H9 (cell line): ENCODE measurements around the gene WFIKKN1. TPM values are rescaled to one million over a fixed set of nuclear protein-coding genes. Genes with fewer than 3 reads are reported as not detected.

Experiments
- DNase-seq: peaks from one replicate; pipeline ENCODE4 v3.0.0-alpha.2; 2017
- H2AFZ ChIP-seq: one replicate; pipeline ENCODE4 v1.6.1; 2013; ENCODE audit warnings: mild to moderate bottlenecking, low read length, control low read depth, moderate library complexity
- H2AK5ac ChIP-seq: 2 replicates; pipeline ENCODE4 v1.6.1; 2013; ENCODE audit warnings: low read length, control low read depth, mixed read lengths; ENCODE audit not compliant: insufficient read length
- H2BK120ac ChIP-seq: one replicate; pipeline ENCODE4 v1.6.1; 2013; ENCODE audit warnings: low read depth, mild to moderate bottlenecking, low read length, control low read depth, inconsistent platforms; ENCODE audit not compliant: poor library complexity, severe bottlenecking
- H2BK12ac ChIP-seq: 2 replicates; pipeline ENCODE4 v1.6.1; 2013; ENCODE audit warnings: low read length, control low read depth, mixed read lengths, low read depth; ENCODE audit not compliant: insufficient read length
- H2BK15ac ChIP-seq: 2 replicates; pipeline ENCODE4 v1.6.1; 2013; ENCODE audit warnings: low read depth, low read length, control low read depth
- H2BK20ac ChIP-seq: one replicate; pipeline ENCODE4 v1.6.1; 2013; ENCODE audit warnings: low read depth, mild to moderate bottlenecking, low read length, control low read depth, inconsistent platforms; ENCODE audit not compliant: poor library complexity, severe bottlenecking
- H2BK5ac ChIP-seq: 2 replicates; pipeline ENCODE4 v1.6.1; 2013; ENCODE audit warnings: low read length, control low read depth, mixed read lengths; ENCODE audit not compliant: insufficient read length
- H3K14ac ChIP-seq: 2 replicates; pipeline ENCODE4 v1.6.1; 2013; ENCODE audit warnings: low read length, control low read depth; ENCODE audit not compliant: insufficient read depth
- H3K18ac ChIP-seq: 2 replicates; pipeline ENCODE4 v1.6.1; 2013; ENCODE audit warnings: low read depth, mild to moderate bottlenecking, mixed read lengths, low read length, control low read depth; ENCODE audit not compliant: insufficient read length
- H3K23ac ChIP-seq: 2 replicates; pipeline ENCODE4 v1.6.1; 2013; ENCODE audit warnings: low read length, control low read depth, mixed read lengths, low read depth; ENCODE audit not compliant: insufficient read length
- H3K23me2 ChIP-seq: 2 replicates; pipeline ENCODE4 v1.6.1; 2013; ENCODE audit warnings: low read depth, mild to moderate bottlenecking, mixed read lengths, low read length, control low read depth; ENCODE audit not compliant: insufficient read length, poor library complexity, severe bottlenecking
- H3K27ac ChIP-seq: 2 replicates; pipeline ENCODE4 v1.5.1; 2013; ENCODE audit warnings: low read length, control low read depth, mixed read lengths, low read depth; ENCODE audit not compliant: insufficient read length
- H3K27me3 ChIP-seq: 2 replicates; pipeline ENCODE4 v1.6.1; 2013; ENCODE audit warnings: low read length, control low read depth, inconsistent platforms; ENCODE audit not compliant: insufficient read depth
- H3K4ac ChIP-seq: 2 replicates; pipeline ENCODE4 v1.6.1; 2013; ENCODE audit warnings: low read depth, mild to moderate bottlenecking, control low read depth, inconsistent platforms, low read length, moderate library complexity
- H3K4me1 ChIP-seq: 2 replicates; pipeline ENCODE4 v1.6.1; 2013; ENCODE audit warnings: low read length, control low read depth, inconsistent platforms; ENCODE audit not compliant: insufficient read depth
- H3K4me2 ChIP-seq: 2 replicates; pipeline ENCODE4 v1.6.1; 2013; ENCODE audit warnings: low read length, control low read depth, mixed read lengths; ENCODE audit not compliant: insufficient read length, insufficient read depth
- H3K56ac ChIP-seq: 2 replicates; pipeline ENCODE4 v1.6.1; 2013; ENCODE audit warnings: low read depth, mild to moderate bottlenecking, mixed read lengths, low read length, control low read depth; ENCODE audit not compliant: insufficient read length
- H3K79me1 ChIP-seq: 2 replicates; pipeline ENCODE4 v1.6.1; 2013; ENCODE audit warnings: low read depth, mild to moderate bottlenecking, moderate library complexity, low read length, control low read depth, inconsistent platforms; ENCODE audit not compliant: insufficient read depth, poor library complexity, severe bottlenecking
- H3K79me2 ChIP-seq: 2 replicates; pipeline ENCODE4 v1.6.1; 2013; ENCODE audit warnings: low read length, control low read depth, inconsistent platforms; ENCODE audit not compliant: insufficient read depth
- H3K9ac ChIP-seq: 2 replicates; pipeline ENCODE4 v1.6.1; 2013; ENCODE audit warnings: low read length, control low read depth, mixed read lengths; ENCODE audit not compliant: insufficient read length; ENCODE audit errors: extremely low read depth
- H3K9me3 ChIP-seq: one replicate; pipeline ENCODE4 v1.6.1; 2013; ENCODE audit warnings: low read depth, low read length, inconsistent platforms; ENCODE audit not compliant: control insufficient read depth
- H3T11ph ChIP-seq: one replicate; pipeline ENCODE4 v1.6.1; 2013; ENCODE audit warnings: mild to moderate bottlenecking, low read length, control low read depth, inconsistent platforms
- H4K20me1 ChIP-seq: one replicate; pipeline ENCODE4 v1.6.1; 2013; ENCODE audit not compliant: control insufficient read depth, insufficient read length, insufficient read depth
- H4K5ac ChIP-seq: 2 replicates; pipeline ENCODE4 v1.6.1; 2013; ENCODE audit warnings: low read depth, mild to moderate bottlenecking, mixed read lengths, low read length, control low read depth; ENCODE audit not compliant: insufficient read length
- H4K8ac ChIP-seq: replicated peaks from 2 replicates; pipeline ENCODE4 v1.6.1; 2013; ENCODE audit warnings: low read length, control low read depth, mixed read lengths, low read depth; ENCODE audit not compliant: insufficient read length
- H4K91ac ChIP-seq: 2 replicates; pipeline ENCODE4 v1.6.1; 2013; ENCODE audit warnings: low read depth, mild to moderate bottlenecking, moderate library complexity, mixed read lengths, low read length, control low read depth; ENCODE audit not compliant: insufficient read length
- H3K27ac Mint-ChIP-seq, 3 experiments: 2 replicates in 2 of 3; 3 replicates in 1 of 3; pipeline ENCODE4 v1.8.0; 2020 to 2021; ENCODE audit warnings: mixed read lengths in 3 of 3, mild to moderate bottlenecking in 1 of 3, moderate library complexity in 1 of 3
- H3K27me3 Mint-ChIP-seq: 2 replicates; pipeline ENCODE4 v1.8.0; 2021; ENCODE audit warnings: low read depth, mild to moderate bottlenecking, moderate library complexity, mixed read lengths
- H3K36me3 Mint-ChIP-seq, 3 experiments: 2 replicates in 2 of 3; 3 replicates in 1 of 3; pipeline ENCODE4 v1.8.0; 2020 to 2021; ENCODE audit warnings: low read depth in 3 of 3, mixed read lengths in 3 of 3; ENCODE audit not compliant: insufficient read depth in 1 of 3
- H3K4me1 Mint-ChIP-seq, 2 experiments: 2 replicates each; pipeline ENCODE4 v1.8.0; 2020; ENCODE audit warnings: mixed read lengths in 2 of 2
- H3K4me3 Mint-ChIP-seq, 2 experiments: 2 replicates in 1 of 2; 3 replicates in 1 of 2; pipeline ENCODE4 v1.8.0; 2020 to 2021; ENCODE audit warnings: mild to moderate bottlenecking in 2 of 2, mixed read lengths in 2 of 2, moderate library complexity in 1 of 2
- H3K9me3 Mint-ChIP-seq, 2 experiments: 2 replicates in 1 of 2; 3 replicates in 1 of 2; pipeline ENCODE4 v1.8.0; 2020; ENCODE audit warnings: mild to moderate bottlenecking in 2 of 2, mixed read lengths in 2 of 2, moderate library complexity in 1 of 2
- WGBS: extraction: QIAGEN DNeasy Blood & Tissue Kit; methylation state at CpG from one replicate; pipeline ENCODE4 v1.1.7; 2013; ENCODE audit warnings: missing lambda C conversion rate, low lambda C conversion rate, mixed read lengths; ENCODE audit not compliant: insufficient read length; ENCODE audit errors: extremely low coverage; 5-methylcytosine and 5-hydroxymethylcytosine counted together
- total RNA-seq: library from RNA; stranded (reverse); gene quantifications from 2 replicates; pipeline ENCODE4 v1.2.1, GENCODE V29; 2021
- TF ChIP-seq, protein P1 (sequence below): fragments of 200-600 bp; sonication (generic); conservative IDR thresholded peaks from 3 replicates; pipeline ENCODE4 v1.8.0; 2021; ENCODE audit warnings: antibody characterized with exemption, mild to moderate bottlenecking

Gene WFIKKN1
- total RNA-seq, 1 experiment from 2014 or later, result 8.3 TPM

DNA sequence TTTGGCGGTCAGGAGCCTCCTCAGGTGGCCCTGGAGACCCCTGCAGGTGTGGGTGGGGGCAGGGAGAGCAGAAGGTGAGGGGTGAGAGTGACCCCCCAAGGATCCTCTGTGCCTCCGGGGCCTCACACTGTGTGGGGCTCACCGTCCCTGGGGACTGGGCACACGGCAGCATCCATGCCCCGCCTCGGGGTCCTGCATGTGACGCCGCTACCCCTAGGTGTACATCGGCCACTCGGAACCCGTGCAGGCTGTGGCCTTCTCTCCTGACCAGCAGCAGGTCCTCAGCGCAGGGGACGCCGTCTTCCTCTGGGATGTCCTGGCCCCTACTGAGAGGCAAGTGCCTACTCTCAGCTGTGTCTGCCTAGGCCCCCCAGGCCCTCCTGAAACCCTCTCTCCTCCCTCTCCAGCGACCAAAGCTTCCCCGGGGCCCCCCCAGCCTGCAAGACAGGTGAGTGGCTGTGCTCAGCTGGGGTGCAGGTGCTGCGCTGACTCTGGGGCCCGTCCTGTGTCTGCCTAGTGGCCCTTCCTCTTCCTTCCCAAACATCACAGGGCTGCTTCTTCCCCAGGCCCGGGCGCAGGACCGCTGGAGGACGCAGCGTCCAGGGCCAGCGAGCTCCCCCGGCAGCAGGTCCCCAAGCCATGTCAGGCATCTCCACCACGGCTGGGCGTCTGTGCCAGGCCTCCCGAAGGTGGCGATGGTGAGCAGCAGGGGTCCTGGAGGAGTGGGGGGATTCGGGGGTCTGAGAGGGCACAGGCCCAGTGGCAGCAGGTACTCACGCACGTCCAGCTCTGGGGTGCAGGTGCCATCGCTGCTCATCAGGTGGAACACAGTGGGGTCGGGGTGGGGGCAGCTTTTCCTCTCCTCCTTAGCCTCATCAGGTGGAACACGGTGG, 28.1 kb downstream of the WFIKKN1 start:
- H3K56ac ChIP-seq, result no peak overlapping the region
- no peak overlapping the region for H3K18ac ChIP-seq
- H2BK20ac ChIP-seq, result no peak overlapping the region
- Mint-ChIP-seq H3K27ac (no peak overlapping the region), H3K27me3 (no peaks in the 10 kb centered on the region), H3K4me3 (no peak overlapping the region), H3K9me3 (no peaks in the 10 kb centered on the region), H3K4me1 (peaks cover 0 to 5% of the 10 kb centered on the region in 2 experiments; a peak in 2 of 4 replicates), H3K36me3 (peaks cover 2 to 13% (median 8%) of the 10 kb centered on the region in 3 experiments; a peak in 5 of 7 replicates)
- no peak overlapping the region for H3K4me2 ChIP-seq
- no peak overlapping the region for H2AK5ac ChIP-seq
- H3K4me1 ChIP-seq, result no peaks in the 10 kb centered on the region; the same call in 1 of the 2 replicates
- H3K9me3 ChIP-seq, result no peaks in the 10 kb centered on the region
- no peak overlapping the region for H2BK15ac ChIP-seq
- no peak overlapping the region for H3T11ph ChIP-seq
- no peak overlapping the region for H3K27ac ChIP-seq
- H3K9ac ChIP-seq, result no peak overlapping the region
- H4K91ac ChIP-seq, result no peak overlapping the region
- H2BK120ac ChIP-seq, result no peak overlapping the region
- H3K27me3 ChIP-seq, result no peaks in the 10 kb centered on the region
- no peak for DNase-seq
- H3K4ac ChIP-seq, result no peak overlapping the region
- H4K5ac ChIP-seq, result no peak overlapping the region
- WGBS, result no CpG with 5 or more reads among the region's 35 CpGs
- H4K8ac ChIP-seq, result no peak overlapping the region
- no peak overlapping the region for H2BK5ac ChIP-seq
- H2AFZ ChIP-seq, result no peak overlapping the region
- no peaks in the 10 kb centered on the region for H3K79me2 ChIP-seq
- H3K23me2 ChIP-seq, result no peaks in the 10 kb centered on the region
- no peak overlapping the region for H3K14ac ChIP-seq
- no peaks in the 10 kb centered on the region for H3K79me1 ChIP-seq
- TF ChIP-seq, protein P1, sequence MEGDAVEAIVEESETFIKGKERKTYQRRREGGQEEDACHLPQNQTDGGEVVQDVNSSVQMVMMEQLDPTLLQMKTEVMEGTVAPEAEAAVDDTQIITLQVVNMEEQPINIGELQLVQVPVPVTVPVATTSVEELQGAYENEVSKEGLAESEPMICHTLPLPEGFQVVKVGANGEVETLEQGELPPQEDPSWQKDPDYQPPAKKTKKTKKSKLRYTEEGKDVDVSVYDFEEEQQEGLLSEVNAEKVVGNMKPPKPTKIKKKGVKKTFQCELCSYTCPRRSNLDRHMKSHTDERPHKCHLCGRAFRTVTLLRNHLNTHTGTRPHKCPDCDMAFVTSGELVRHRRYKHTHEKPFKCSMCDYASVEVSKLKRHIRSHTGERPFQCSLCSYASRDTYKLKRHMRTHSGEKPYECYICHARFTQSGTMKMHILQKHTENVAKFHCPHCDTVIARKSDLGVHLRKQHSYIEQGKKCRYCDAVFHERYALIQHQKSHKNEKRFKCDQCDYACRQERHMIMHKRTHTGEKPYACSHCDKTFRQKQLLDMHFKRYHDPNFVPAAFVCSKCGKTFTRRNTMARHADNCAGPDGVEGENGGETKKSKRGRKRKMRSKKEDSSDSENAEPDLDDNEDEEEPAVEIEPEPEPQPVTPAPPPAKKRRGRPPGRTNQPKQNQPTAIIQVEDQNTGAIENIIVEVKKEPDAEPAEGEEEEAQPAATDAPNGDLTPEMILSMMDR, result no peak
- H2BK12ac ChIP-seq, result no peak overlapping the region
- no peaks in the 10 kb centered on the region for H4K20me1 ChIP-seq
- no peak overlapping the region for H3K23ac ChIP-seq
